Activated T-cell treated with anti-CD3 and anti-CD28 coated beads, Interleukin-2, amount 50 U/mL, for 4 hours (primary cell): ENCODE data around the gene SPRR2B. TPM values are rescaled to one million over a fixed set of nuclear protein-coding genes. Genes with fewer than 3 reads are reported as not detected.
"Not testable (repeated sequence)": the region's sequence is repeated elsewhere in the genome, so short reads cannot be mapped to it uniquely, and the experiment has no call there.

Experiments
- ATAC-seq, 2 donors: fragments of 200-7000 bp; cut with Tn5 transposase; one replicate each; pipeline ENCODE4 v1.10.0; 2021
- DNase-seq: peaks from one replicate; pipeline ENCODE4 v3.0.0-alpha.2; 2020
- H3K27me3 Mint-ChIP-seq: one replicate; pipeline ENCODE4 v1.8.0; 2021; ENCODE audit warnings: low read depth, mixed read lengths
- H3K36me3 Mint-ChIP-seq: one replicate; pipeline ENCODE4 v1.8.0; 2022; ENCODE audit warnings: mixed read lengths; ENCODE audit not compliant: insufficient read depth
- H3K4me1 Mint-ChIP-seq: one replicate; pipeline ENCODE4 v1.8.0; 2021; ENCODE audit warnings: low read depth, mixed read lengths
- H3K4me3 Mint-ChIP-seq: one replicate; pipeline ENCODE4 v1.8.0; 2021; ENCODE audit warnings: mild to moderate bottlenecking, moderate library complexity, mixed read lengths
- H3K9me3 Mint-ChIP-seq: one replicate; pipeline ENCODE4 v1.8.0; 2021; ENCODE audit warnings: mixed read lengths
- total RNA-seq, 3 donors: library from RNA; stranded (reverse); gene quantifications; one replicate each; pipeline ENCODE4 v1.2.1, GENCODE V29; 2021

Gene SPRR2B
- total RNA-seq, 3 donors from 2014 or later: not detected

DNA sequence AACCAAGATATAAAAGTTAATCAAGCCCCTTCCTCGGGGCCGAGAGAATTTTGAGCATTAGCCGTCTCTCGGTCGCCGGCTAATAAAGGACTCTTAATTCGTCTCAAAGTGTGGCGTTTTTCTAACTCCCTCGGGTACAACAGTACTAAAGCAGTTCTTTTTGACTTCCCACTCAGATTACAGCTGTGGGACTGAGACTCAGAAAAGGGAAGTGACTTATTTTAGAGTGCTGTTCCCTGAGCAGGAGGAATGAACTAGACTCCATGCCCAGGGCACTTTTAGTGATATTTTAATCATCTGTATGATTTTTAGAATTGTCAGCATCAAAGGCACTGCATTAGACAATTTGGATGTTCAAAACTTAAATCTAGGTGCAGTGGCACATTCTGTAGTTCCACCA, 49.1 kb downstream of the SPRR2B start:
- not testable (repeated sequence) for H3K4me1 Mint-ChIP-seq, ATAC-seq, DNase-seq, H3K9me3 Mint-ChIP-seq, H3K36me3 Mint-ChIP-seq, H3K4me3 Mint-ChIP-seq
- peaks cover 38% of the 10 kb centered on the region for H3K27me3 Mint-ChIP-seq

DNA sequence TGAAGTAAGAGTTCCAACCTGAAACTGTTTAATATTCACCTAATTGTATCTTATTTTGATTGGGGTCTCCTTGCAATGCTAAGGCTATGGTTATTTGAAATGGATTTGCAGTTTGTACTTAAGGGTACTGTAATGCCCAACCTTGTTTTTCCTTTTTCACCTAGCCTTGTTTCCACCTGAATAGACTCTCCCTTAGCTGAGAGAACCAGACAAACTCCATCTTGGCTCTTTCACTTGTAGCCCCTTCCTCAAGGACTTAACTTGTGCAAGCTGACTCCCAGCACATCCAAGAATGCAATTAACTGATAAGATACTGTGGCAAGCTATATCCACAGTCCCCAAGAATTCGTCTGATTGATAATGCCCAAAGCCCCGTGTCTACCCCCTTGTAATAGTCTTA, 49.6 kb downstream of the SPRR2B start:
- not testable (repeated sequence) for H3K4me1 Mint-ChIP-seq, H3K36me3 Mint-ChIP-seq, H3K4me3 Mint-ChIP-seq

More for the DNA sequence above, 49.6 kb downstream of the SPRR2B start:
- peaks cover 38% of the 10 kb centered on the region for H3K27me3 Mint-ChIP-seq
- not testable (repeated sequence) for DNase-seq, H3K9me3 Mint-ChIP-seq, ATAC-seq

Other genes starting within 250 kb of the SPRR2B start
- gene LCE1A, start 244.1 kb downstream of the SPRR2B start, total RNA-seq: not detected
- gene LCE6A, start 228.8 kb downstream of the SPRR2B start, total RNA-seq: not detected
- not detected for gene LCE7A, start 211.6 kb downstream of the SPRR2B start, total RNA-seq
- gene SMCP, start 193.3 kb downstream of the SPRR2B start, total RNA-seq: not detected
- gene IVL, start 163.1 kb downstream of the SPRR2B start, total RNA-seq: not detected
- not detected for gene SPRR5, start 124.4 kb downstream of the SPRR2B start, total RNA-seq
- not detected for gene SPRR4, start 101.0 kb downstream of the SPRR2B start, total RNA-seq
- gene SPRR1A, start 87.5 kb downstream of the SPRR2B start, total RNA-seq: not detected
- gene SPRR3, start 69.9 kb downstream of the SPRR2B start, total RNA-seq: not detected
- gene SPRR1B, start 40.4 kb downstream of the SPRR2B start, total RNA-seq: not detected
- gene SPRR2D, start 30.5 kb downstream of the SPRR2B start, total RNA-seq: not detected
- not detected for gene SPRR2A, start 14.1 kb downstream of the SPRR2B start, total RNA-seq
- gene SPRR2E, start 22.9 kb upstream of the SPRR2B start, total RNA-seq: not detected
- gene SPRR2F, start 41.9 kb upstream of the SPRR2B start, total RNA-seq: not detected
- gene SPRR2G, start 79.3 kb upstream of the SPRR2B start, total RNA-seq: not detected
- gene LELP1, start 131.8 kb upstream of the SPRR2B start, total RNA-seq: not detected
- not detected for gene PRR9, start 146.0 kb upstream of the SPRR2B start, total RNA-seq
- not detected for gene LORICRIN, start 188.1 kb upstream of the SPRR2B start, total RNA-seq
- gene PGLYRP3, start 241.3 kb upstream of the SPRR2B start, total RNA-seq: not detected